HG03558 (cell line): ENCODE measurements around the gene MGAT4A.
A peak's percentile ranks its signal among the peaks of the same experiment; 100 is the strongest.
"Not testable (repeated sequence)": the region's sequence is repeated elsewhere in the genome, so short reads cannot be mapped to it uniquely, and the experiment has no call there.

Source experiments
- ATAC-seq: cut with Tn5 transposase; IDR thresholded peaks from one replicate; pipeline ENCODE4 v1.9.1; 2021; ENCODE audit warnings: moderate number of reproducible peaks; ENCODE audit not compliant: unreplicated experiment; ENCODE audit errors: extremely low read depth

MGAT4A gene

GRCh38 chr2:98761267-98761781 is 30.4 kb upstream of the MGAT4A start:
- ATAC-seq, result no peak

- no peak for ATAC-seq
These were observed 29.1 kb upstream of the MGAT4A start for GRCh38 chr2:98759827-98760625.

- no peak for ATAC-seq
These were observed 28.4 kb upstream of the MGAT4A start for GRCh38 chr2:98759338-98759737.

DNA sequence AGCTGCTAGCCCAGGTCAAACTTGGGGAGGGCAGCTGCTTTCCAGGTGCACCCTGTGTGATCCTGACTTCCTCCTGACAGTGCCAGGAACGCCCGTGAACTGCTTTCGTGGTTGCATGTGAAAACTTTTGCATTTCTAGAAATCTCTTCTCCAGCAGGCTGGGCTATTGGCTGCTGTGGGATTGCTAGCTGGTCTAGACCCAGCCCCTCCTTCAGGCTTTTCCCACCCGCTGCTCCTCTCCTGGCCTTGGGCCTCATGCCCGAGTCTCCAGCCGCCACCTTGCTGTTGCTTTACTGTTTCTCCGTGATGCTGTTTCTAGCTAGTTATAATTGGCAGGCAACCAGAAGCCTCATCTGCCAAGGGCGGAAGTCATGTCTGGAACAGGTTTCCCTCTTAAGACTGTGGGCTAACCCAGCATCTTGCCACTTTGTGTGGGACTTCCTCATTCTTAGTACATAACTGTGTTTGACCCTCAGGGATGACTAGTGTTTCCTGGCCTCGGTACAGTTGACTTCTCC is 27.0 kb upstream of the MGAT4A start:
- ATAC-seq, result peak; percentile 75

- no peak for ATAC-seq
These were observed 22.9 kb upstream of the MGAT4A start for GRCh38 chr2:98753801-98754200.

DNA sequence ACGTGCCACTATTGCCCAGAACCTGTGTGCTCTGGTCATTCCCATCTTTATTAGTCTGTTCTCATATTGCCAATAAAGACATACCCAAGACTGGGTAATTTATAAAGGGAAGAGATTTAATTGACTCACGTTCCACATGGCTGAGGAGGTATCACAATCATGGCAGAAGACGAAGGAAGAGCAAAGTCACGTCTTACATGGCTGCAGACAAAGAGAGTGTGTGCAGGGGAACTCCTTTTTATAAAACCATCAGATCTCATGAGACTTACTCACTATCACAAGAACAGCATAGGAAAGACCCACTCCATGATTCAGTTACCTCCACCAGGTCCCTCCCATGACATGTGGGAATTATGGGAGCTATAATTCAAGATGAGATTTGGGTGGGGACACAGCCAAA is 21.8 kb upstream of the MGAT4A start:
- not testable (repeated sequence) for ATAC-seq

- ATAC-seq, result no peak
These were observed 20.8 kb upstream of the MGAT4A start for GRCh38 chr2:98751748-98752147.

DNA sequence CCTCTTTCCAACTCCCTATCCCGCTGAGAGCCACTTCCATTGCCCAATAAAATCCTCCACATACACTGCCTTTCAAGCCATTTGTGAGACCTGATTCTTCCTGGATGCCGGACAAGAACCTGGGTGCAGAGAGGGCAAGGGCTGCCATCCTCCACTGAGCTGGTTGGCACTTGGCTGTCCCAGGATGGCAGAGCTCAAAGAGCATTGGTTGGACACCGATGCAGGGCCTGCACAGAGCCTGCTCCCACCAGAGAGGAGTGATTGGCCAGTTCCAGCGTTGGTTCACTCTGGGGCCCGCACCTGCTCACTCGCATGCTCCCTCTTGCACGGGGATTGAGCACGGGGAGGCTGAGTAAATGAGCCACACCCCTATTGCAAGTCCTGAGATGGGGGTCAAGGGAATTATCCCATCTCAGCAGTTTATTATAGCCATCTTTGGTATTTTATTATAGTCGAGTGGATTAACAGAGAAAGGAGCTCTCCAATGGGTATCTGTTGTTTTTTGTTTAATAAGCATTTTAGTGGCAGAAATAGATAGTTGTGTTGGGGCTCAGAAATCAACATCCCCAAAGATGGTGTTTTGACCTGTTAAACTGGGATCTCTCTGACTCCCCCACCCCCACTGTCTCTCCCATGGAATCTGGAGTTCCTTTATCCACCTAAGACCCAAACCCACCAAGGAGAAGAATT is 19.8 kb upstream of the MGAT4A start:
- ATAC-seq, result no peak

DNA sequence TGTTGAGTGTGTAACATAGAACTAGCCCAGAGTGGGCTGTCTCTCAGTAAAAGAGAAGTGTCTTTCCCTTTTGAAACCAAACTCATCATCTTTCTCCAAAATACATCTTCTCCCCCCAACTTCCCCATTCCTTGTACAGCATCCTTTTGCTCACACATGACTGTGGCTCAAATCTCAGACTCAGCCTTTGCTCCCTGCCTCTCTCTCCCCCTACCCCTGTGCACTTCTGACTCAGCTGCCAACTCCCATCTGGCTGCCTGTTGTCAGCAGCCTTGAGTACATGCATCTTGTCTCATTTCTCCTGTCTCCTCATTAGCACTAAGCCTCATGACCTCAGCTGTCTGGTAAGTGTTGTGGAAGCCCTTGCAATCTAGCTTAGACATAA is 18.1 kb upstream of the MGAT4A start:
- ATAC-seq, result no peak

DNA sequence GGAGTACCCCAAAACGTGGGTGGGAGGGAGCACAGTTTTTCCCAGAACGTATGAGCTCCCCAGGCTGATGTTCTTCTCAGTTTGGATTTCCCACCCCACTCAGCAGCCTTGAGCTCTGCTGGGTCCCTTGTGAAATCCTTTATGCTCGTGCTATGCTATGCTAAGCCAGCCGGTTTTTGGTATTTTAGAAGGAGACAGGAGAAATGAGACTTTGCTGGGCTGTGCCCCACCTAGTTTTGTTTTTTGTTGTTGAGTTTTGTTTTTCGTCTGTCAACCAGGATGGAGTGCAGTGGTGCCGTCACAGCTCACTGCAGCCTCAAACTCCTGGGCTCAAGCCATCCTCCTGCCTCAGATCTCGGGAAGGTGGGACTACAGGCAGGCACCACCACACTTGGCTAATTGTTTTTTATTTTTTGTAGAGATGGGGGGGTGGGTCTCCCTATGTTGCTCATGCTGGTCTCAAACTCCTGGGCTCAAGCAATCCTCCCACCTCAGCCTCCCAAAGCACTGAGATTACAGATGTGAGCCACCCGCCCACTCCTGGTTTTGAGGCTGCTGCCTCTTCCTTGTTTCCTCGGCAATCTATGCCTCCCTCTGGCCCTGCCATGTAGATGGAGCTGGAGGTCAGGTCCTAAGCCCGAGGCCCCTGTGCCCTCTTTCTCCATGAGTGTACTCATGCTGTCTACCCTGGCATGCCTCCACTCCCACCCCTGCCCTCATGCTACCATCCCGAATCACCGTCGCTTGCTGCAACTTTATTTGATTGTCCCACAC is 17.5 kb upstream of the MGAT4A start:
- no peak for ATAC-seq

GRCh38 chr2:98747888-98748287 is 17.0 kb upstream of the MGAT4A start:
- no peak for ATAC-seq

DNA sequence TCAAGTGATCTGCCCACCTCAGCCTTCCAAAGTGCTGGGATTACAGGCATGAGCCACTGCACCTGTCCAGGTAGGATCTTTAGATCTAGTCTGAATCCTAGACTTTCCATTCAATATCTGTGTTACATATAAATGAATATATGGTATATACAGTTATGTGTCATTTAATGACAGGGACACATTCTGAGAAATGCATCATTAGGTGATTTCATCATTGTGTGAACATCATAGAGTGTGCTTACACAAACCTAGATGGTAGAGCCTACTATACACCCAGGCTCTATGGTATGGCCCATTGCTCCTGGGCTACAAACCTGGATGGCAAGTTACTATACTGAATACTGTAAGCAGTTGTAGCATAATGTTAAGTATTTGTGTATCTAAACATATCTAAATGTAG is 15.5 kb upstream of the MGAT4A start:
- ATAC-seq, result no peak

GRCh38 chr2:98744595-98744994 is 13.7 kb upstream of the MGAT4A start:
- ATAC-seq, result no peak

DNA sequence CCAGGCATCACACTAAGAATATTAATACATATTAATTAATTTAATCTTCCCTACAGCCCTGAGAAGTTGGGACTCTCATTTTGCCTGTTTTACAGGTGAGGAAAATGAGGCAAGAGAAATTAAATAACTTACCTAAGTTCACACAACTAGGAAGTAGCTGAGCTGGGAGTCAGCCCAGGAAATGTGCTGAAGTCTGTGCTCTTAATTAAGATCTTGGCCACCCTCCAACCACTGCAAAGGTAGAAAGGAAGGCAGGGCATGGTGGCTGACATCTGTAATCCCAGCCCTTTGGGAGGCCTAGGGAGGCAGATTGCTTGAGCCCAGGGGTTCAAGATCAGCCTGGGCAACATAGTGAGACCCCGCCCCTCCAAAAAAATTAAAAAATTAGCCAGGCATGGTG is 12.9 kb upstream of the MGAT4A start:
- ATAC-seq, result no peak

GRCh38 chr2:98739020-98739419 is 8.1 kb upstream of the MGAT4A start:
- ATAC-seq, result no peak

- ATAC-seq, result no peak
These were observed 7.4 kb upstream of the MGAT4A start for GRCh38 chr2:98738304-98738703.

GRCh38 chr2:98737848-98738247 is 6.9 kb upstream of the MGAT4A start:
- no peak for ATAC-seq

DNA sequence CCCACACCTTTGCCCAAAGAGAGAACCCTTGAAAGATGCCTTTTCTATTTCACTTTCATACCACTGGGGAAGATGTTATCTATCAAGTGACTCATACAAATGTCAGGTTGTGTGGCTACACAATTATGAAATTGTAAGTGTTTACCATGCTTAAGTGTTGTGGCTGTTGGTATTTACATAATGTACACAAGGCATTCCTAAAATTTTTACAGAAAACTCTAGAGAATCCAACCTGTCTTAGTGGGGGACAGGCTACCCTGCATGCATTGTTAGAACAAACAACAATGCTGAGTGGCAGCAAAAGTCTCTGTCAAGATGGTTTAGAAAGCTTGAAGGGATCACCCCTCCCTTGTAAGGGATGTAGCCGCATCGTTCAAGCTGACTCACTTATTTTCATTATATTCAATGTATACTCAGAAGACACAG is 5.5 kb upstream of the MGAT4A start:
- no peak for ATAC-seq

DNA sequence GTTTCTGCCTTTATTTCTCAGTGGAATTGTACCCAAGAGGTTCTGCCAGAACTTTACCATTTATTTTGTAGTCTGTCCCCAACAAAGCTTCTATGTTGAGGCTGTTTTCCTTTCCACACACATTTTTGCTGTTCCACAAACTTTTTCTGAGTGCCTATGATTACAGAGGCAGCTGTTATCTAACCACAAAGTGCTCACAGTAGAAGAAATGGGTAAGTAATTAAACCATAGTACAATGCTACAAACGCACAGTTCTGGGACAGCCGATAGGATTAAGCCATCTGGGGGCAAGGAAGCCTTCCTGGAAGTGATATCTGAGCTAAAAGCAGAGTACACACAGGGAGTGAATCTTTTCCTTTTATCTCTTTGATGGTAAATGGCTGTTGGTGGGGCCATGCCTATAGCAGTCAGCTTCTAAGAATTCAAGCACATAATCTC is 3.9 kb upstream of the MGAT4A start:
- ATAC-seq, result no peak

GRCh38 chr2:98734162-98734561 is 3.2 kb upstream of the MGAT4A start:
- ATAC-seq, result no peak
